Activated CD4-positive, alpha-beta T cell treated with anti-CD3 and anti-CD28 coated beads, Interleukin-2, amount 10 ng/mL, durations not matched to agents 7 days and 5 days (primary cell): Measurements from ENCODE around the gene INSIG1. TPM values are rescaled to one million over a fixed set of nuclear protein-coding genes. Genes with fewer than 3 reads are reported as not detected.

ENCODE experiments used
- CTCF ChIA-PET: fragments of 350-600 bp; sonication (Branson Sonifier 250); formaldehyde crosslinking; loops from one replicate; lab custom pipeline; 2021; ENCODE audit warnings: antibody characterized with exemption; lab: Charles Lee
- POLR2A ChIA-PET: fragments of 350-600 bp; sonication (Branson Sonifier 250); formaldehyde crosslinking; loops from one replicate; lab custom pipeline; 2021; ENCODE audit warnings: antibody characterized with exemption; lab: Charles Lee
- DNase-seq: peaks from one replicate; pipeline ENCODE4 v3.0.0-alpha.2; 2020
- H3K27ac Mint-ChIP-seq: one replicate; pipeline ENCODE4 v1.8.0; 2021; ENCODE audit warnings: mild to moderate bottlenecking, moderate library complexity, mixed read lengths
- H3K27me3 Mint-ChIP-seq: one replicate; pipeline ENCODE4 v1.8.0; 2021; ENCODE audit warnings: mixed read lengths
- H3K36me3 Mint-ChIP-seq: one replicate; pipeline ENCODE4 v1.8.0; 2021; ENCODE audit warnings: low read depth, mixed read lengths
- H3K4me1 Mint-ChIP-seq: one replicate; pipeline ENCODE4 v1.8.0; 2021; ENCODE audit warnings: mixed read lengths
- H3K4me3 Mint-ChIP-seq: one replicate; pipeline ENCODE4 v1.8.0; 2021; ENCODE audit warnings: mild to moderate bottlenecking, moderate library complexity, mixed read lengths
- H3K9me3 Mint-ChIP-seq: one replicate; pipeline ENCODE4 v1.8.0; 2021; ENCODE audit warnings: mixed read lengths
- total RNA-seq, 2 experiments: library from RNA; stranded (reverse); gene quantifications; one replicate each; pipeline ENCODE4 v1.2.3, GENCODE V29; 2021

Gene INSIG1
- total RNA-seq, 2 experiments from 2014 or later, result 69.3 to 71.2 TPM

- H3K36me3 Mint-ChIP-seq, result peaks cover 25% of the 10 kb centered on the region
- no peaks in the 10 kb centered on the region for H3K27me3 Mint-ChIP-seq
- DNase-seq, result no peak
- no peaks in the 10 kb centered on the region for H3K9me3 Mint-ChIP-seq
- peak overlapping the region; percentile 3 for H3K27ac Mint-ChIP-seq
- no peak overlapping the region for H3K4me3 Mint-ChIP-seq
- CTCF ChIA-PET, result interaction anchor here (1.4 kb wide), 1 partner anchor 15 kb away, joined by 3 read pairs; the partner anchor contains the start of gene INSIG1
- POLR2A ChIA-PET, result no interaction called here
- no peaks in the 10 kb centered on the region for H3K4me1 Mint-ChIP-seq
Observed at GRCh38 chr7:155312633-155313032, 15.0 kb downstream of the INSIG1 start.

GRCh38 chr7:155313096-155313495 lies 15.4 kb downstream of the INSIG1 start:
- H3K36me3 Mint-ChIP-seq, result peaks cover 25% of the 10 kb centered on the region
- POLR2A ChIA-PET, result no interaction called here
- H3K27ac Mint-ChIP-seq, result no peak overlapping the region
- H3K27me3 Mint-ChIP-seq, result no peaks in the 10 kb centered on the region
- DNase-seq, result no peak
- H3K4me3 Mint-ChIP-seq, result no peak overlapping the region
- no peaks in the 10 kb centered on the region for H3K9me3 Mint-ChIP-seq
- H3K4me1 Mint-ChIP-seq, result no peaks in the 10 kb centered on the region
- CTCF ChIA-PET, result interaction anchor here (1.4 kb wide), 1 partner anchor 16 kb away, joined by 3 read pairs; the partner anchor contains the start of gene INSIG1

- Mint-ChIP-seq H3K27me3 (no peaks in the 10 kb centered on the region), H3K27ac (no peak overlapping the region), H3K36me3 (peaks cover 3% of the 10 kb centered on the region), H3K4me1 (no peaks in the 10 kb centered on the region), H3K9me3 (no peaks in the 10 kb centered on the region), H3K4me3 (no peak overlapping the region)
- ChIA-PET CTCF (interaction anchor here (1.0 to 1.1 kb wide), 2 partner anchors 9 to 29 kb away, joined by 3 to 4 read pairs; no protein-coding TSS in a partner anchor), POLR2A (no interaction called here)
- no peak for DNase-seq
Observed at GRCh38 chr7:155315977-155316376, 18.3 kb downstream of the INSIG1 start.

- Mint-ChIP-seq H3K27ac (no peak overlapping the region), H3K27me3 (no peaks in the 10 kb centered on the region), H3K4me3 (no peak overlapping the region), H3K9me3 (no peaks in the 10 kb centered on the region), H3K36me3 (no peaks in the 10 kb centered on the region), H3K4me1 (no peaks in the 10 kb centered on the region)
- ChIA-PET CTCF (interaction anchor here (1.0 to 1.1 kb wide), 2 partner anchors 10 to 28 kb away, joined by 3 to 4 read pairs; no protein-coding TSS in a partner anchor), POLR2A (no interaction called here)
- DNase-seq, result no peak
Observed at GRCh38 chr7:155316427-155317113, 18.9 kb downstream of the INSIG1 start.

- ChIA-PET POLR2A (no interaction called here), CTCF (no interaction called here)
- DNase-seq, result no peak
- Mint-ChIP-seq H3K27me3 (no peaks in the 10 kb centered on the region), H3K27ac (no peak overlapping the region), H3K4me3 (no peak overlapping the region), H3K9me3 (no peaks in the 10 kb centered on the region), H3K36me3 (no peaks in the 10 kb centered on the region), H3K4me1 (no peaks in the 10 kb centered on the region)
Observed at GRCh38 chr7:155317114-155317434, 19.4 kb downstream of the INSIG1 start.

GRCh38 chr7:155318245-155318644 lies 20.6 kb downstream of the INSIG1 start:
- H3K36me3 Mint-ChIP-seq, result no peaks in the 10 kb centered on the region
- no peaks in the 10 kb centered on the region for H3K4me1 Mint-ChIP-seq
- peaks cover under 1% of the 10 kb centered on the region for H3K27me3 Mint-ChIP-seq
- no peak overlapping the region for H3K4me3 Mint-ChIP-seq
- CTCF ChIA-PET, result no interaction called here
- POLR2A ChIA-PET, result no interaction called here
- no peak overlapping the region for H3K27ac Mint-ChIP-seq
- no peak for DNase-seq
- H3K9me3 Mint-ChIP-seq, result peaks cover 1% of the 10 kb centered on the region

- DNase-seq, result no peak
- H3K9me3 Mint-ChIP-seq, result peaks cover 11% of the 10 kb centered on the region
- no peaks in the 10 kb centered on the region for H3K4me1 Mint-ChIP-seq
- POLR2A ChIA-PET, result no interaction called here
- H3K4me3 Mint-ChIP-seq, result no peak overlapping the region
- peaks cover 4% of the 10 kb centered on the region for H3K27me3 Mint-ChIP-seq
- H3K27ac Mint-ChIP-seq, result no peak overlapping the region
- no peaks in the 10 kb centered on the region for H3K36me3 Mint-ChIP-seq
- CTCF ChIA-PET, result no interaction called here
Observed at GRCh38 chr7:155322530-155322929, 24.9 kb downstream of the INSIG1 start.

- ChIA-PET CTCF (no interaction called here), POLR2A (no interaction called here)
- H3K4me1 Mint-ChIP-seq, result no peaks in the 10 kb centered on the region
- H3K27ac Mint-ChIP-seq, result no peak overlapping the region
- DNase-seq, result no peak
- no peaks in the 10 kb centered on the region for H3K36me3 Mint-ChIP-seq
- H3K9me3 Mint-ChIP-seq, result peaks cover 11% of the 10 kb centered on the region
- H3K4me3 Mint-ChIP-seq, result no peak overlapping the region
- H3K27me3 Mint-ChIP-seq, result peaks cover 4% of the 10 kb centered on the region
Observed at GRCh38 chr7:155323001-155323638, 25.4 kb downstream of the INSIG1 start.

GRCh38 chr7:155324012-155324917 lies 26.6 kb downstream of the INSIG1 start:
- no peaks in the 10 kb centered on the region for H3K36me3 Mint-ChIP-seq
- H3K27me3 Mint-ChIP-seq, result peaks cover 4% of the 10 kb centered on the region
- ChIA-PET CTCF (interaction anchor here (1.3 to 1.7 kb wide), 2 partner anchors 25 to 27 kb away, joined by 3 read pairs; partner anchors contain the start of gene INSIG1), POLR2A (no interaction called here)
- DNase-seq, result no peak
- peaks cover 11% of the 10 kb centered on the region for H3K9me3 Mint-ChIP-seq
- no peaks in the 10 kb centered on the region for H3K4me1 Mint-ChIP-seq
- H3K27ac Mint-ChIP-seq, result no peak overlapping the region
- H3K4me3 Mint-ChIP-seq, result no peak overlapping the region

- ChIA-PET CTCF (interaction anchor here (1.3 to 1.7 kb wide), 2 partner anchors 26 to 27 kb away, joined by 3 read pairs; partner anchors contain the start of gene INSIG1), POLR2A (no interaction called here)
- no peak for DNase-seq
- H3K4me3 Mint-ChIP-seq, result no peak overlapping the region
- H3K36me3 Mint-ChIP-seq, result no peaks in the 10 kb centered on the region
- H3K27me3 Mint-ChIP-seq, result peaks cover 4% of the 10 kb centered on the region
- H3K9me3 Mint-ChIP-seq, result peaks cover 11% of the 10 kb centered on the region
- no peaks in the 10 kb centered on the region for H3K4me1 Mint-ChIP-seq
- H3K27ac Mint-ChIP-seq, result no peak overlapping the region
Observed at GRCh38 chr7:155324918-155325235, 27.2 kb downstream of the INSIG1 start.

- Mint-ChIP-seq H3K27me3 (peaks cover 4% of the 10 kb centered on the region), H3K9me3 (peaks cover 11% of the 10 kb centered on the region), H3K36me3 (no peaks in the 10 kb centered on the region), H3K4me3 (no peak overlapping the region), H3K4me1 (no peaks in the 10 kb centered on the region), H3K27ac (no peak overlapping the region)
- ChIA-PET CTCF (interaction anchor here (1.7 kb wide), 1 partner anchor 29 kb away, joined by 3 read pairs; the partner anchor contains the start of gene INSIG1), POLR2A (no interaction called here)
- no peak for DNase-seq
Observed at GRCh38 chr7:155326385-155326784, 28.7 kb downstream of the INSIG1 start.

- no peaks in the 10 kb centered on the region for H3K36me3 Mint-ChIP-seq
- POLR2A ChIA-PET, result no interaction called here
- CTCF ChIA-PET, result no interaction called here
- H3K27me3 Mint-ChIP-seq, result peaks cover 4% of the 10 kb centered on the region
- H3K4me3 Mint-ChIP-seq, result no peak overlapping the region
- no peak for DNase-seq
- H3K9me3 Mint-ChIP-seq, result peaks cover 11% of the 10 kb centered on the region
- peak overlapping the region; percentile 15 for H3K27ac Mint-ChIP-seq
- no peaks in the 10 kb centered on the region for H3K4me1 Mint-ChIP-seq
Observed at GRCh38 chr7:155327590-155328320, 30.1 kb downstream of the INSIG1 start.
